Measurements from ENCODE around the gene BPIFB3.

DNA sequence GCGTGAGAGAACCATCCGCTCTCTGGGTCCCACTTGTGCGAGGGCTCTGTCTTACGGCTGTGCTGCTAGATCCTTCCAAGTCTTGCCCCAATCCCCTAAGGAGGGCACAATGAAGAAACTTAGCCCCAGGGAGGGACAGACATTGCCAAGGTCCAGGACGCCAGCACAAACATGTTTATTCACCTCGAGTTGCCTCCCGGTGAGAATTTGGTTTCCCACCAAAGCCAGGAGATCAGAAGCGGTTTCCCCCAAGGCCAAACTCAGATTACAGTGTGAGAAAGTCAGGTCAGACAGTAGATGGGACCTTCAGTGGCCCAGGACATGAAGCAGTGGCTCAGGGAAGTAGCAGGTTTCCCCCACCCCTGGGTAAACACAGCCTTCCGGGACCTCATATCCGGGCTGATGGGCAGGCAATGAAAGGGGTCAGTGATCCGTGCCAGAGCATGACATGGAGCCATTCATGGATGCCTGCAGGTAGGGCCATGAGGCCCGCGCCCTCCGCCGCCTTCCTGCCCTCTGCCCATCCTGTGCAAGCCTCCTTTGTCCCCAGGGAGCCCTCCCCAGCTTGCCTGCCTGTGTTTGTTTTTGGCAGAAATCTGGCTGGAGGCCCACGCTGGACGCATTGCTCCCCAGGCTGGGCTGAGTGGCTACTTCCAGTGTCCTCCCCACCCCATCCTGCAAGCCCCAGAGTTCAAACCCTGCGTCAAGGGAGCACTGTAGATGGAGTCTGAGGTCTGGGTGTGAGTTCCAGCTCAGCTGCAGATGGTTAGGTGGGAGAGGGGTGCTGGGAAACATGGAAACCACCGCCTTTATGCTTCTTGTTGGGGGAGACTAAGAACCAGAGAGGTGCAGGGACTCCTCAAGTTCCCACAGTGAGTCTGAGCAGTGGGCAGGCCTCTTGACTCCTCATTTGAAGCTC lies 44.2 kb upstream of the BPIFB3 start:
- TF ChIP-seq, protein P1, sequence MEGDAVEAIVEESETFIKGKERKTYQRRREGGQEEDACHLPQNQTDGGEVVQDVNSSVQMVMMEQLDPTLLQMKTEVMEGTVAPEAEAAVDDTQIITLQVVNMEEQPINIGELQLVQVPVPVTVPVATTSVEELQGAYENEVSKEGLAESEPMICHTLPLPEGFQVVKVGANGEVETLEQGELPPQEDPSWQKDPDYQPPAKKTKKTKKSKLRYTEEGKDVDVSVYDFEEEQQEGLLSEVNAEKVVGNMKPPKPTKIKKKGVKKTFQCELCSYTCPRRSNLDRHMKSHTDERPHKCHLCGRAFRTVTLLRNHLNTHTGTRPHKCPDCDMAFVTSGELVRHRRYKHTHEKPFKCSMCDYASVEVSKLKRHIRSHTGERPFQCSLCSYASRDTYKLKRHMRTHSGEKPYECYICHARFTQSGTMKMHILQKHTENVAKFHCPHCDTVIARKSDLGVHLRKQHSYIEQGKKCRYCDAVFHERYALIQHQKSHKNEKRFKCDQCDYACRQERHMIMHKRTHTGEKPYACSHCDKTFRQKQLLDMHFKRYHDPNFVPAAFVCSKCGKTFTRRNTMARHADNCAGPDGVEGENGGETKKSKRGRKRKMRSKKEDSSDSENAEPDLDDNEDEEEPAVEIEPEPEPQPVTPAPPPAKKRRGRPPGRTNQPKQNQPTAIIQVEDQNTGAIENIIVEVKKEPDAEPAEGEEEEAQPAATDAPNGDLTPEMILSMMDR (conservative IDR thresholded peaks at IDR 0.05), result no peak
- no peak for TF ChIP-seq ZFX (IDR thresholded peaks at IDR 0.05)
